GM12872 (cell line): ENCODE measurements around the gene TAS2R60.

ENCODE experiments used
- CTCF ChIP-seq: IDR thresholded peaks from 3 replicates; pipeline ENCODE4 v1.5.1; 2011; ENCODE audit warnings: low read depth, mild to moderate bottlenecking, low read length, moderate library complexity; ENCODE audit not compliant: insufficient read depth

TAS2R60 gene

GRCh38 chr7:143451122-143451521, 7.9 kb downstream of the TAS2R60 start:
- no peak for TF ChIP-seq CTCF

- TF ChIP-seq CTCF: no peak
These were observed 8.5 kb downstream of the TAS2R60 start for GRCh38 chr7:143451746-143452145.

GRCh38 chr7:143452495-143452894, 9.2 kb downstream of the TAS2R60 start:
- TF ChIP-seq CTCF: no peak

- TF ChIP-seq CTCF: no peak
These were observed 10.9 kb downstream of the TAS2R60 start for GRCh38 chr7:143454091-143454680.

- TF ChIP-seq CTCF: no peak
These were observed 12.2 kb downstream of the TAS2R60 start for GRCh38 chr7:143455491-143455890.

GRCh38 chr7:143455942-143456341, 12.7 kb downstream of the TAS2R60 start:
- no peak for TF ChIP-seq CTCF

- TF ChIP-seq CTCF: no peak
These were observed 13.9 kb downstream of the TAS2R60 start for GRCh38 chr7:143456992-143457793.
